K562 (cell line): ENCODE results near the gene ZEB2. TPM values are rescaled to one million over a fixed set of nuclear protein-coding genes. Genes with fewer than 3 reads are reported as not detected.

Experiments used
- ATAC-seq: fragments of 200-7000 bp; cut with Tn5 transposase; 3 replicates; pipeline ENCODE4 v1.9.1; 2020; ENCODE audit warnings: moderate library complexity
- BruUV-seq: library from RNA; stranded (reverse); fragments of 400-500 nt; replicated peaks from 2 replicates; lab custom pipeline; 2021; lab: Mats Ljungman, UMichigan
- CTCF ChIA-PET: fragments of 300-600 bp; formaldehyde crosslinking; extraction: SDS; loops from one replicate; lab custom pipeline; 2021; ENCODE audit warnings: low intra/inter-chr PET ratio; lab: Yijun Ruan, JAX
- POLR2A ChIA-PET: fragments of 300-600, 350-650 bp; sonication (Branson Sonifier 250); formaldehyde crosslinking; extraction: SDS; loops from one replicate; lab custom pipeline; 2021; ENCODE audit warnings: antibody characterized with exemption, inconsistent platforms; lab: Yijun Ruan, JAX
- DNase-seq, 4 experiments: peaks; one replicate each; pipeline versions ENCODE4 v3.0.0 to v3.0.0-alpha.2; 2011 to 2018; ENCODE audit warnings: low spot score in 3 of 4, mixed read lengths in 3 of 4; ENCODE audit errors: extremely low read depth in 1 of 4
- FAIRE-seq: peaks from 2 replicates; lab custom pipeline; 2011; peaks lifted over from hg19 to GRCh38; lab: Jason Lieb, UNC
- H2AFZ ChIP-seq: 2 replicates; pipeline ENCODE4 v1.6.0; 2011; ENCODE audit warnings: low read depth, low read length, control low read depth, inconsistent platforms
- H3K27ac ChIP-seq: fragments of 200-600 bp; 3 replicates; pipeline ENCODE4 v1.8.0; 2011; ENCODE audit warnings: low read depth, mild to moderate bottlenecking, control low read depth, inconsistent platforms, low read length, moderate library complexity, mixed read lengths; ENCODE audit errors: extremely low read depth
- H3K27me3 ChIP-seq, 2 experiments: fragments of 300-600 bp in 1 of 2; 2 replicates in 1 of 2; 3 replicates in 1 of 2; pipeline versions ENCODE4 v1.6.0 to v1.8.0; 2011; ENCODE audit warnings: inconsistent platforms in 2 of 2, low read length in 2 of 2, mild to moderate bottlenecking in 1 of 2, mixed read lengths in 1 of 2, moderate library complexity in 1 of 2; ENCODE audit not compliant: control insufficient read depth in 2 of 2, insufficient read depth in 2 of 2
- H3K36me3 ChIP-seq: fragments of 300-600 bp; 3 replicates; pipeline ENCODE4 v1.8.0; 2011; ENCODE audit warnings: mild to moderate bottlenecking, low read length, inconsistent platforms; ENCODE audit not compliant: control insufficient read depth, insufficient read depth
- H3K4me1 ChIP-seq, 2 experiments: fragments of 200-600 bp in 1 of 2; replicated peaks in 1 of 2; 2 replicates in 1 of 2; 3 replicates in 1 of 2; pipeline versions ENCODE4 v1.5.1 to v1.8.0; 2011; ENCODE audit warnings: inconsistent platforms in 2 of 2, low read length in 2 of 2, mild to moderate bottlenecking in 1 of 2, mixed read lengths in 1 of 2, moderate library complexity in 1 of 2; ENCODE audit not compliant: control insufficient read depth in 2 of 2, insufficient read depth in 2 of 2
- H3K4me2 ChIP-seq: 2 replicates; pipeline ENCODE4 v1.6.1; 2011; ENCODE audit warnings: low read length, control low read depth, inconsistent platforms, mixed read lengths; ENCODE audit not compliant: insufficient read depth
- H3K4me3 ChIP-seq: fragments of 200-600 bp; sonication (generic), shearing (Covaris generic); 2 replicates; pipeline ENCODE4 v1.5.1; 2016; ENCODE audit warnings: control low read depth, inconsistent platforms
- H3K79me2 ChIP-seq: fragments of 200-600 bp; 3 replicates; pipeline ENCODE4 v1.8.0; 2011; ENCODE audit warnings: low read length, inconsistent platforms; ENCODE audit not compliant: control insufficient read depth, insufficient read depth
- H3K9ac ChIP-seq, 2 experiments: 2 replicates each; pipeline versions ENCODE4 v1.6.0 to v1.6.1; 2011; ENCODE audit warnings: low read depth in 2 of 2, low read length in 2 of 2, control low read depth in 1 of 2, inconsistent platforms in 1 of 2, mild to moderate bottlenecking in 1 of 2, mixed read lengths in 1 of 2; ENCODE audit not compliant: insufficient read depth in 1 of 2
- H3K9me1 ChIP-seq: one replicate; pipeline ENCODE4 v1.6.0; 2011; ENCODE audit warnings: inconsistent platforms, mild to moderate bottlenecking, low read length, moderate library complexity; ENCODE audit not compliant: control insufficient read depth, insufficient read depth
- H3K9me3 ChIP-seq: replicated peaks from 2 replicates; pipeline ENCODE4 v1.5.1; 2011; ENCODE audit warnings: low read depth, low read length, inconsistent platforms; ENCODE audit not compliant: control insufficient read depth, insufficient read depth
- H4K20me1 ChIP-seq: replicated peaks from 2 replicates; pipeline ENCODE4 v1.6.1; 2011; ENCODE audit warnings: low read length, inconsistent platforms, mixed read lengths; ENCODE audit not compliant: control insufficient read depth, insufficient read depth
- ATF2 ChIP-seq: sonication (generic); formaldehyde crosslinking; IDR thresholded peaks from 2 replicates; pipeline ENCODE4 v1.8.1; 2022; ENCODE audit warnings: missing genetic modification reagents
- CREB5 ChIP-seq: fragments of 250-450 bp; sonication (Bioruptor Pico); IDR thresholded peaks from 2 replicates; pipeline ENCODE4 v1.5.0; 2020; ENCODE audit warnings: mild to moderate bottlenecking
- DLX4 ChIP-seq: fragments of 250-450 bp; sonication (Bioruptor Pico); IDR thresholded peaks from 2 replicates; pipeline ENCODE4 v1.6.1; 2021; ENCODE audit warnings: mild to moderate bottlenecking
- FOXA1 ChIP-seq: fragments of 450-650 bp; IDR thresholded peaks from 2 replicates; pipeline ENCODE4 v1.6.1; 2016; ENCODE audit warnings: mild to moderate bottlenecking, borderline replicate concordance
- MLX ChIP-seq, 2 experiments: fragments of 450-650 bp in 1 of 2; sonication (generic) in 1 of 2; formaldehyde crosslinking; conservative IDR thresholded peaks; 2 replicates each; pipeline versions ENCODE4 v1.4.0 to v1.8.1; 2020 to 2022; ENCODE audit warnings: mild to moderate bottlenecking in 1 of 2, missing genetic modification reagents in 1 of 2
- NFYB ChIP-seq: IDR thresholded peaks from 2 replicates; pipeline ENCODE4 v1.6.1; 2011; ENCODE audit warnings: mild to moderate bottlenecking, moderate library complexity; ENCODE audit not compliant: insufficient read length; ENCODE audit errors: extremely low read depth
- RNF219 ChIP-seq: fragments of 250-450 bp; sonication (Bioruptor Pico); IDR thresholded peaks from 2 replicates; pipeline ENCODE4 v1.5.0; 2022; ENCODE audit warnings: mild to moderate bottlenecking
- TEAD4 ChIP-seq, 2 experiments: sonication (generic) in 1 of 2; formaldehyde crosslinking in 1 of 2; IDR thresholded peaks; 2 replicates each; pipeline versions ENCODE4 v1.6.1 to v1.8.0; 2012 to 2022; ENCODE audit warnings: borderline replicate concordance in 1 of 2, inconsistent platforms in 1 of 2, low read length in 1 of 2, mild to moderate bottlenecking in 1 of 2, missing genetic modification reagents in 1 of 2
- ZHX1 ChIP-seq: fragments of 150-350 bp; conservative IDR thresholded peaks from 2 replicates; pipeline ENCODE4 v1.6.1; 2014; ENCODE audit warnings: low read length
- ZNF76 ChIP-seq: fragments of 250-450 bp; sonication (Bioruptor Pico); IDR thresholded peaks from 2 replicates; pipeline ENCODE4 v1.4.0; 2020; ENCODE audit warnings: mild to moderate bottlenecking, moderate library complexity, borderline replicate concordance
- ZSCAN32 ChIP-seq: fragments of 450-650 bp; formaldehyde crosslinking; IDR thresholded peaks from 2 replicates; pipeline ENCODE4 v1.4.0; 2020; ENCODE audit warnings: mild to moderate bottlenecking, moderate library complexity
- WGBS: fragments of 100-300 bp; shearing (Covaris generic); methylation state at CpG from one replicate; pipeline ENCODE4 v1.1.6; 2016; ENCODE audit warnings: low coverage, mixed read lengths; ENCODE audit not compliant: insufficient coverage; ENCODE audit errors: missing lambda C conversion rate; 5-methylcytosine and 5-hydroxymethylcytosine counted together
- in situ Hi-C: fragments of 300-500 bp; cut with MboI; formaldehyde crosslinking; loops from 4 replicates; pipeline ENCODE4 v1.15.0; 2018; ENCODE audit warnings: inconsistent platforms, mixed read lengths
- intact Hi-C: fragments of 100-400 bp; cut with micrococcal nuclease; formaldehyde crosslinking; loops from 2 replicates; pipeline ENCODE4 v1.14.2; 2022
- polyA plus RNA-seq, 8 experiments: library from polyadenylated mRNA; depleted of rRNA in 4 of 8; stranded (reverse) in 5 of 8; unstranded in 3 of 8; fragments of >200 nt; fragmentation: Nextera tagmentation in 2 of 8; fragmentation: Illumina TruSeq in 1 of 8; extraction: Ambion mirVana in 2 of 8; extraction: Trizol in 1 of 8; gene quantifications; 2 replicates each; pipeline versions ENCODE4 v1.2.1 to v1.2.3, GENCODE V29; 2011 to 2014; ENCODE audit warnings: inconsistent platforms in 1 of 8, missing spikeins in 1 of 8
- total RNA-seq, 7 experiments: library from RNA; depleted of rRNA in 6 of 7; stranded (reverse); fragments of >200 nt in 6 of 7; fragmentation: Illumina TruSeq in 2 of 7; extraction: Trizol in 2 of 7; gene quantifications; 2 replicates each; pipeline versions ENCODE4 v1.2.1 to v1.2.3, GENCODE V29; 2011 to 2021; ENCODE audit warnings: low replicate concordance in 1 of 7

ZEB2 gene
- total and polyA plus RNA-seq, 9 of the 15 experiments (the other 6 are each of a cell fraction or from before 2014, with no cell fraction given) = 15.1 to 113 (median 72.3) TPM

GRCh38 chr2:144377914-144378313 lies 142.0 kb downstream of the ZEB2 start (continued):
- TF ChIP-seq DLX4 (CRISPR knock-in tag) = no peak
- no peak for TF ChIP-seq CREB5 (CRISPR knock-in tag)

- Histone ChIP-seq H3K4me3 (no peak overlapping the region), H4K20me1 (no peaks in the 10 kb centered on the region), H3K9ac (no peak overlapping the region), H3K36me3 (no peaks in the 10 kb centered on the region), H3K4me2 (no peak overlapping the region), H2AFZ (no peak overlapping the region; the same call in 1 of the 2 replicates), H3K9me3 (no peaks in the 10 kb centered on the region), H3K9me1 (no peaks in the 10 kb centered on the region), H3K27me3 (no peaks in the 10 kb centered on the region), H3K79me2 (no peaks in the 10 kb centered on the region), H3K27ac (no peak overlapping the region), H3K4me1 (peaks cover 4 to 48% of the 10 kb centered on the region in 2 experiments; a peak in 4 of 5 replicates)
- in situ Hi-C loops (no loop called here), intact Hi-C loops (no loop called here)
- WGBS = 90% methylated on average over 2 of the region's 2 CpGs
- ATAC-seq (no peak), DNase-seq (no peak), FAIRE-seq (no peak)
- BruUV-seq = no TSS peak
- ChIA-PET CTCF (no interaction called here), POLR2A (no interaction called here)
- TF ChIP-seq TEAD4 (IDR thresholded peaks at IDR 0.05; ENCODE audit: low read length) (no peak), TEAD4 (CRISPR knock-in tag; IDR thresholded peaks at IDR 0.05; ENCODE audit: borderline replicate concordance) (no peak), ZNF76 (no peak), MLX (CRISPR knock-in tag; conservative IDR thresholded peaks at IDR 0.05) (no peak), ATF2 (CRISPR knock-in tag) (no peak), ZHX1 (no peak), FOXA1 (no peak), ZSCAN32 (CRISPR knock-in tag) (no peak), RNF219 (no peak), NFYB (no peak)
Observed at GRCh38 chr2:144376926-144377325, 143.0 kb downstream of the ZEB2 start.
